CD4-positive, alpha-beta T cell treated with Interleukin-4 for 4 hours (primary cell): Measurements from ENCODE around the gene KCNT1.

ENCODE experiments used
- DNase-seq: peaks from one replicate; pipeline ENCODE4 v3.0.0-alpha.2; 2020

The KCNT1 gene

DNA sequence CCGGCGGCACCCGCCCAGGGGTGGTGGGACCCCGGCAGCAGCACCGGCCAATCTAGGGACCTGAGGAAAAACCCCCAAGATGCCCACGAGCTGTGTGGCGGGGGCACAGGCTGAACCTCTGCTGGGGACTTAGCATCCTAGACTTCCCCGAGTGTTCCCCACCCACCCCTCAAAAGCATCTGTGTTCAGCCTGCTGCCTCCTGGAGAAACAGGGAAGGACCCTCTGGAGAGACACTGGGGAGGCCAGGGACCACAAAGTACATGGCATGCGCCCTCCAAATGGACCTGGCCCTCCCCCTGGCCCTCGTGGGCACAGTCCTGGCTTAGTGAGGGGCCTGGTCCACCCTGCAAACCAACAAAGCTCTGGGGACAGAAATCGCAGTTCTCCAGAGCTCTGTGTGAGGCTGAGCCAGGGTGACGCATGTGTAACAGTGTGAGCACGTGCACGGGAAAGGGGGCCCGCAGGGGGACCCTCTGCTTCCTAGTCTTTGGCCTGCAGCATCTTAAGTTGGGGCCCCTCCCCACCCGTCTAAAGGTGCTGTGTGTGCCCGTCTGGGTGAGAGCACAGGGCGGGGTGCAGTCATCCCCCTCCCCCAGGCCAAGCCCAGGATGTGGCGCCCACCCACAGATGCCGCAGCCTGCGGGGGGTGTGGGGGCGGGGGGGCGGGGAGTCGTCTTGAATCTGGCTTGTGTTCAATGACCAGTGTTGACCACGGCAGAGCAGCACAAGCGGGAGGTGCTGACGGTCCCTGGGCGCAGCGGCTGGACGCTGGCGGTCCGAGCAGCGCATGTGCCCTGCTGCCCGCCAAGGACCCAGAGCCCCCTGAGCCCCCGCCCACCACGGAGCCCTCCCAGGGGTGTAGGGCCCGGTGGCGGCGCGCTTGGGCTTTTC is 672 bp upstream of the KCNT1 start:
- no peak for DNase-seq

DNA sequence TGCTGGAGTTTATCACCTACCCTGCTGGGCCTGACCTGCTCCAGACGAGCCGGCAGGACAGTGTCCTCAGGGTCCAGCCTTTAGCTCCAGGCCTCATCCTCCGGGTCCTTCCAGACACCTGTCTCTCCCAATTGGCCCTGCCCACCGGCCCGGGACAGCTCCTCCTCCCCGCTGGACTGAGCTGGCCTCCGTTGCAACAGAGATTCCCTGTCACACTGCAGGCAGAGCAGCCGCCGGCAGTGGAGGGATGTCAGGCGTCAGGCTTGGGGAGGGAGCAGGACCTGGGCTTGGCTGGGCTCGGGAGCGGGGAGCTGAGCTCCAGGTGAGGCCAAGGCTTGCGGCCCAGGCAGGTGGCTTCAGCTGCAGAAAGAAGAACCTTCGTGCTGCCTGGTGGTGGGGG is 1.7 kb downstream of the KCNT1 start:
- no peak for DNase-seq

DNA sequence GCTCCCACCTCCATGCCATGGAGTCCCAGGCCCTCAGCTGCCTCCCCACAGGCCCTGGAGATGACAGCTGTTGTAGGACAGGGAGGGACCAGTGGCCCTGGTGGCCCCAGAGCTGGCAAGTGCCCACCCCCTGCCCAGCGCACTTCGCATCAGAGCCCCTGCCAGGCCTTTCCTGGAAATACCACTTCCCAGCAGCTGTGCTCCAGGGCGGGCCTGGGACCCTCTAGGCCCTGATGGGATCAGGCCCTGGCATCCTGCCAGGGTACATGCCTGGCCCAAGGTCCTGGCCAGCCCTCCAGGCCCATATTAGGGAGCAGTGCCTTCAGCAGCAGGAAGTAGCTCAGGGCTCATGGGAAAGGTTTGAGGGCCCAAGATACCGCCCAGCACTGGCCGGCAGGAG is 2.5 kb downstream of the KCNT1 start:
- no peak for DNase-seq

DNA sequence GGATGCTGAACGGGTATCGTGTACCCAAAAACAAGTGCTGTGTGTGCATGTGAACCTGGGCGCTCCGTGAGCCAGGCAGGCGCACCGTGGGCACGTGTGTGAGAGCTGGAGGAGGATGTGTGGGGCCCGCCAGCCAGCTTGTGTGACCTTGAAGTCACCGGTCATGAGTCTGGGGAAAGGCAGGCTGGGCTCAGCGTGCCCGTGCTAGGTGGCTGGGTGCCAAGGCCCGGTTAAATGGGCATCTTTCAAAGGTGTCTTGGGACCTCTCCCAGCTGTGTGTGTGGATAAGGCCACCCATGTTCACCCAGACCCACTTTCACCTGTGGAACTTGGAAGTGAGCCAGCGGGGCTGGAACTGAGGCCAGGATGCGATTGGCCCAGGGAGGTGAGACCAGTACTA is 3.4 kb downstream of the KCNT1 start:
- no peak for DNase-seq

DNA sequence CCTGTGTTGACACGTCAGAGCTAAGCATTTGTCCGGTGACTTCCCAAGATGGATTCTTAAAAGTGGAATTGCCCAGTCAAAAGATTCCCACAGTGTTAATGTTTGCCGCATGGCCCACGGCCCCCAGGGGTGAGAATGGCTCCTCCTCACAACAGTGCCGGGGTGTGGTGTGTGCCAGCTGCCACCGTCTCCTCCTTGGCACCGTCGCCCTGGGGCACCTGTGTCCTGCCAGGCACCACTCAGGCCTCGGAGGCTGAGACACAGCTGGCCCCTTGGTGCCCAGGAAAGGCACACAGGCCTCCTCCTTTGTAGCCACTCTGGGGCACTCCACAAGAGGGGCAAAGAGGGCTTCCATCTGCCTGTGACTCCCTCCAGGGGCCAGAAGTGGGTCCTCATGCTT is 4.3 kb downstream of the KCNT1 start:
- DNase-seq, result no peak

DNA sequence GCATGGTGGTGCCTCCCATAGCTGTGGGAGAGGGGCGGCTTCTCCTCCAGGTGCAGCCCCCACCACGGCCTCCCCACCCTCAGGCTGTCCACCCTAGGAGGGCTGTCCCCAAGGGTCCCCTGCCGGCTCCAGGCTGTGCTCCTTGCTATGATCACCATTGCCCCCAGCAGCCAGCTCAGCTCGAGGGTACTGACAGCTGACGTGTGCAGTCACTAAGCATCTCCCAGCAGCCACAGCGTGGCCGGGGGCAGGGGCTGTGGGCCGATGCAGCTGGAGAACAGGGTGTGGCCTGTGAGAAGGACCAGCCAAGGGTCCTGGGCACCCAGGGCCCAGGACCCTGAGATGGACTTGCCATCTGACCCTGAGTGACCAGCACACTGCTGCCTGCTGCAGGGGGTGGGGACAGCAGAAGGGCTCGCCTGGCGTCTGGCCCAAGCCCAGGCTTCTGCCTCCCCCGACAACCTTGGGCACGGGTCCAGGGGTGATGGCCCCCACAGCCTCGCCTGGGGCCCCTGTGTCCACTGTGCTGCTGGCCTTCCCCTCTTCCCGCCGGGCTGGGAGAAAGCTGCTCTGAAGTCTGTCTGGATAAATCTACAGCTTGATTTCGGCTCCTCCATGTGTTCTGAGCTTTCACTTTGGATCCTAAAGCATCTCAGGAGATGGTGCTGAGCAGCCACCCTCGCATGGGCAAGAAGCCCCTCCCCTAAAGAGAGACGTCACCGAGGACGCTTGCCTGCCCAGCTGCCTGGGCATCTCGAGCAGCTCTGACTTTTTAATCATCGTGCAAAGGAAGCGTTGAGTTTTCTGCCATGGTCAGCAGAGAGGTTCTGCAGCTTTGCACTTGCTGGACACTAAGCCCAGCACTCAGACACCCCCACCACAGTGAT is 5.5 kb downstream of the KCNT1 start:
- no peak for DNase-seq

DNA sequence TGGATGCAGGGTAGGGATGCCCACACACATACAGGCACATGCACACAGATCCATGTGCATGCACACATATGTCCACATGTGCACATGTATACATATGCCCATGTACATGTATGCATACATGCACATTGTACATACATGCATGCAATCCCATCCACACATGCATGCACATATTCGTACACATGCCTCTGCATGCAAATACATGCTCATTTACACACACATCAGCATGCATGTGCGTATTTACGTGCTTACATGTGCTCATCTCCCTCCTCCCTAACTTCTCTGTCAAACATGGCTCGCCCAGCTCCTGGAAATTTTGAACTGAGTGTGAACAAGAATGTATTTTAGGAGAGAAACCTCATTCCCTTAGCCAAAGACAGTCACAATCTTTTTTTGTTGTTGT is 6.2 kb downstream of the KCNT1 start:
- DNase-seq, result no peak

DNA sequence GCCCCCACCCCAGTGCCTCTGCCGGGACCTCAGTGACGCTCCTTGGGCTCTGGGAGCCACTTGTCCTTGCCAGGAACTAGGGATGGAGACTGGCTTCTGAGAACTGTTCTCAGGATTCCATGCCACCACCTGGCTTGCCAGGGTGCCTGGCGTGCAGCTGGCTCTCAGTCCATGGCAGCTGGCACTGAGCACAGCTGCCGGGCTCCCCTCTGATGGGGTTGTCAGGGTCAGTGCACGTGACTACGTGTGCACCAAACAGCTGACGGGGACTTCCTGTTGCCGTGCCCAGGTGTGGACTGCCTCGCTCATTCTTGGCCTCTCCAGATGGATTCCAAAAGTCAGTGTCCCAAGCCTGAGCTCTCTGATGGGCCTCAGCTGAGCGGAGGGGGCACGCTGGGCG is 9.4 kb downstream of the KCNT1 start:
- DNase-seq, result no peak

DNA sequence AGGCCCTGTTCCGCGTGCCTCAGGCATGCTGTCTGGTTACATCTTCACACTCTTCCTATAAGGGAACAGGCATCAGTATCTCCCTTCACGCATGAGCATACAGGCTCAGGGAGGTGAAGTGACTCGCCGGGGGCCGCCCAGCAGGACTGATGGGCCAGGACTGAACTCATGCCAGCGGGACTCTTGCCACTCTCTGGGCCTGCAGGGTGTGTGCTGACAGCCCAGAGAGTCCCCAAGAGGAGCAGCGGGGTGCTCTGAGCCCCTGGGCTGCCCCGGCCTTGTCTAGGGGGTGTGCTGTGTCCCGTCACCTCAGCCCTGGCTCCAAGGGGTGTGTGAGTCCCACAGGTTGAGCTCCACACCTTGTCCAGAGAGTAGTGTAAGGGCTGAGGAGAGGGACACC is 9.9 kb downstream of the KCNT1 start:
- DNase-seq, result no peak

DNA sequence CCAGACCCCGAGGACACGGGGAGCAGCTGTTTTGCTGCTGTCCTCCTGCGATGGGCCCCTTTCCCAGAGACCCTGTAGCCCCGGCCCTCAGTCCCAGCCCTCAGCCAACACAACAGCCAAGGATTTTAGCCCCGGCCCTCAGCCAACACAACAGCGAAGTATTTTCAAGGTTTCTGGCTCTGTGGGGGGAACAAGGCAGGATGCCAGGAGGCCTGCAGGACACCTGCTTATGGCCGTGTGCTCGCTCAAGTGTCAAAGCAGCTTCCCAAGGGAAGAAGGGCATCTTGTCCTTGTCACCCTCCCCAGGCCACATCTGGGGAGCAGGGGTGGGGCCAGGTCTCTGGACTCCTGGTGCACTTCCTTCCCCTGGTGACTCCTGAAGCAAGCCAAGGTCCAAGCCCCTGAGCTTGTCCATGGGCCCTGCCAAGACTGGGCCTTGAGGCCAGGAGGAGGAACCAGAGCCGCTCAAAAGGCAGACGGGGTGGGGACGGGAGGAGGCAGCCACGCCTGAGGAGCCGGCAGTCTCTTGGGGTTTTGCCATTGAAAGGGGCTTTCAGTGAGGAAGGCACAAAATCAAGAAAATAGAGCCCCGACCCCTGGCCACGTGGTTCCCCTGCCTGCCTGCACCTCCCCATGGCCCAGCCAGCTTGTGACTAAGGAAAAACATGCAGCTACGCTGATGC is 10.8 kb downstream of the KCNT1 start:
- no peak for DNase-seq

DNA sequence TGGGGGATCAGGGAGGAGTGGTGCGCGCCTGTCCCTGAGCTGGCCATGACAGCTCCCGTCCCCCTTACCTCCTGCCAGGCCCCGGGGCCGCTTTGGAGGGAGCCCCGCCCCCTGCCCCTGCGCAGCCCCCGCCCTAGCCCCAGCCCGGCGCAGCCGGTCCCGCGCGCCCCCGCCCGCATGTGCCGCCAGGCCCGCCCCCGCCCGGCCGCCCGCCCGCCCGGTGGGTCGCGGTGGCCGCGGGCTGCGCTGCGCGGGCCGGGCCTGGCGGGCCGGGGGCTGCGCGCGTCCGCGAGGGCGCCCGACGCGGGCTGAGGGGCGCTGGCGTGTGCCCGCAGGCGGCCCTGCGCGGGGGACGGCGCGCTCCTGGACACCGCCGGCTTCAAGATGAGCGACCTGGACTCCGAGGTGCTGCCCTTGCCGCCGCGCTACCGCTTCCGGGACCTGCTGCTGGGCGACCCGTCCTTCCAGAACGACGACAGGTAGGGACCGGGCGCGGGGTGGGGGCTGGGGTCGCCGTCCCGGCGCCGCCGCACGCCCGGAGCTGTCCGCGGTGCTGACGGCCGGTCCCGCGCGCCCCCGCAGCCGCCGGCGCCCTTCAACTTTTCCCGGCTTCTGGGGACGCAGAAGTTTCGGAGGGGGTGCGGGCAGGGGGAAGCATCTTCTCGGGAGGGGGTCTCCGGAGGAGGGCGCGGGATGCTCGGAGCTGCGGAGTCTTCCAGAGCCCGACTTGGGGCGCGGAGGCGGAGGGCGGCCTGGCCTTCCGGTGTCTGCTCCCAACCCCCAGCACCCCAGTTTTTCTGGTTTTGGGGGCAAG is 12.5 kb downstream of the KCNT1 start:
- DNase-seq, result no peak

DNA sequence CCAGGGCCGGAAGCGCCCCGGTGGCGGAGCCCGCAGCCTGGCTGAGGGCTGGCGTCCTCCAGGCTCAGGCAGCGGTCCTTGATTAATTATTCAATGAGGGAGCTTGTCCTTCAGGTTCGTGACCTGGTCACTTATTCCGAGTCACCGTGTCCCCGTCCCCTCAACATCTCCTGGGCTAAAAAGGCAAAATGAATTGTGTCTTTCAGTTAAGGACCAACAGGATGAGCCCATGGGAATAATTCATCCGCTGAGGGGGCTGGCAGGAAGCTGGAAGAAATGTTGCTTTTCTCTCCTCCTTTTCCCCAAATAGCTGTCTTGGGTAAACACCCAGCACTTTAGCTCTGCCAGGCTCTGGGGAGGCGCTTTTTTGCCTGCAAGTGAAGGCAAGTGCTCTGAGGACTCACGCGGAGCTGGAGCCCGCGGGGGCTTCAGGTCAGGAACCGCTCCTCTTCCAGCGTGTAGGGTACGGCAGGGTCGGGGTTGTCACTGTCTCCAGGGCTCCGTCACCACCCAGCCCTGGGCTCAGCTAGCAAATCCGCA is 13.1 kb downstream of the KCNT1 start:
- no peak for DNase-seq

DNA sequence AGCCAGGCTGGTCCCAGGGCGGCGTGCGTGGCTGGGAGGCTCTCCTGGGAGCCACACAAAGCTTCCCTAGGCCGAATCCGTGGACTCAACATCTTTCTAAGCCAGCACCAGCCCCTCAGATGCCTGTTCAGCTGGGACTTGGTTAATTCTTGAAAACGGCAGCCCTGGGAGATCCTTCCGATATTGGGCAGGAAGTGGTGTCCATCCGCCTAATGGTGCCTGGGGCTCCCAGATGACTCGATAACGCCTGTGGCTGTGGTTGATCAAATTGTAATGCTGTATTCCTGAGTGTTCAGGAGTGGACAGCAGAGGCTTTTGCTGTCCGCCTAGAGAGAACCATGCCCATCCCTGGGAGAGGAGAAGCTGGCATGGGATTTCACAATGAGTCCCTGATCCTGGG is 14.1 kb downstream of the KCNT1 start:
- DNase-seq, result no peak

DNA sequence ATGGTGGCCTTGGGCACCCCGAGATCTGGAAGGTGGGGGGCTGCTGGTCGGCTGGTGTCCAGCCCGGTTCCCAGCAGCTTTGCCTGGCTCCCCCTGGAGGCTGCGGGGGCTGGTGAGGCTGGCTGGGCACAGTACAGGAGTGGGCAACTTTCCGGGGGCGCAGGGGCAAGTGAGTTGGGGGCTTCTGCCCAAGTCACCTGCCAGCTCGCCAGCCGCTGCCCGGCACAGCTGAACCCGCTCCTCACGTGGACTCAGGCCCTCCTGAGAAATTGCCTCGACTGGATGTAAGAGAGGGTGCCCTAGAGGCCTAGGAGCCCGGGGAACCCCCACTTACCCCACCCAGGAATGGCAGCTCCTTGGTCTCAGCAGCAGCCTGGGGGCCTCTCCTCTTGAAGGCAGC is 15.4 kb downstream of the KCNT1 start:
- no peak for DNase-seq

DNA sequence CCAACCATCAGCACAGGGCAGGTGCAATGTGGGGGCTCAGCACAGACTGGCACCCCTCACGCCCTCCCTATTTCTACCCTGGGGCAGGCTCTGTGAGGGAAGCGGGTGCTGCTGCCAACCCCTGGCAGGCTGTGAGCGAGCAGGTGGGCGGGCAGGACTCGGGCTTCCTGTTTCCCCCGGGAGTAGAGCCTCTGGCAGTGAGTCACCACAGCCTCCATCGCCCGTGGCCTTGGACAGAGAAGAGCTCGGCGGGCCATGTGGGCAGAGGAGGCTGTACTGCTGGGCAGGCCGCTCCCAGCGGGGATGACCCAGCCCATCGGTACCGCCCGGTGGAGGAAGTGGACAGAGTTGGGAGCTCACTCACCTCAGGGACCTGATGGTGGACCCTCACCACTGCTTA is 16.6 kb downstream of the KCNT1 start:
- no peak for DNase-seq

DNA sequence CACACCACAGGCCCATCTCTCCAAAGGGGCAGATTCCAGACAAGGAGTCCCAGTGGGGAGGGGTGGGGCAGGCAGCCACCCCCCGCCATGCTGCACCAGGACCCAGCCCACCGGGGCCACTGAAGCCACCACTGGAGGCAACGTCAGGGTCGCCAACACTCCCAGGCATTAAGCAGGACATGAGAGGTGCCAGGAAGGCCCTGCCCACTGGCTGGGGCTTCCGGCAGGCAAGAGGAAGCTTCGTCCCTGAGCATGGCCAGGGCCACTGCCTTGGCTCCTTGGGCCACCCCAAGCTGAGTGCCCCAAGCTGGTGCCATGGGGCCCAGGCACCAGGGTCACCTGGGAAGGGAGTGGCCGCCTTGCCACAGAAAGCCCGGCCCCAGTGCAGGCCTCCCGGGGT is 17.5 kb downstream of the KCNT1 start:
- DNase-seq, result no peak

DNA sequence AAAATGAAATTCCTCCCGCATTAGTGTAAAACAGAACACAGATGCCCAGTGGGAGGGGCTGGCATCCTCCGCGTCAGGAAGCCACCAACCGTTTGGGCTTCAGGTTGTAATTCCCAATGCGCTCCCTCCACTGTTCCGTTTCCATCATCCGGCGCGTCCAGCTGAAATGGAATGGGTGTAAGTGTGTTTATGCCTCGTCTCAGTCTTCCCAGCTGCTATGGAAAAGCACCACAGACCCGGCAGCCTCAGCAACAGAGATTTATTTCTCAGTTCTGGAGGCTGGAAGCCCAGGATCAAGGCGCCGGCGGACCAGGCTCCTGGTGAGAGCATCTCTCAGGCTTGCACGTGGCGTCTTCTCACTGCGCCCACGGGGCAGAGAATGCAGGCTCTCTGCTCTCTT is 20.4 kb downstream of the KCNT1 start:
- no peak for DNase-seq

DNA sequence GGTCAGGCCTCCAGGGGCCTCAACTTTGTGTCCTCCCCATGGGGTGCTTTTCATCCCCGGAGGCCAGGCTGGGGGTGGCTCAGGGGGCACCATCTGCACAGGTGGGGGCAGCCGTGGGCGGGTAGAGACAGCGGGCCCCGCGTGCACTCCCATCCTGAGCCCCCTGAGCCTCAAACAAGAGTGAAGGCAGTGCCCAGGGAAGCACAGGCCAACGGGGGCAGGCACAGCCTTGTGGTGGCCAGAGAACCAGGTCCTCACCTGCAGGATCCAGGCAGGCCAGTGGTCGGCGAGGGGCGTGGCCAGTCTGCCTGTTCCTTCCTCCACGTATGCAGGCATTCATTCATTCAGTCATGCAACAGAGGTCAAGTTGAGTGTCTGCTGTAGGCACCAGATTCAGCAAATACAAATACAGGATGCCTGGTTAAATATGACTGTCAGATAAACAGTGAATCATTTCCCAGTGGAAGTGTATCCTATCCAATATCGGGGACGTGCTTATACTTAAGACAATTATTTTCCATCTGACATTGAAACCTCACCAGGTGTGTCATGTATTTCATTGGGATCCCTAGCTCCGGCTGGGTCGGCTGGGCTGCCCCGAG is 22.3 kb downstream of the KCNT1 start:
- no peak for DNase-seq

DNA sequence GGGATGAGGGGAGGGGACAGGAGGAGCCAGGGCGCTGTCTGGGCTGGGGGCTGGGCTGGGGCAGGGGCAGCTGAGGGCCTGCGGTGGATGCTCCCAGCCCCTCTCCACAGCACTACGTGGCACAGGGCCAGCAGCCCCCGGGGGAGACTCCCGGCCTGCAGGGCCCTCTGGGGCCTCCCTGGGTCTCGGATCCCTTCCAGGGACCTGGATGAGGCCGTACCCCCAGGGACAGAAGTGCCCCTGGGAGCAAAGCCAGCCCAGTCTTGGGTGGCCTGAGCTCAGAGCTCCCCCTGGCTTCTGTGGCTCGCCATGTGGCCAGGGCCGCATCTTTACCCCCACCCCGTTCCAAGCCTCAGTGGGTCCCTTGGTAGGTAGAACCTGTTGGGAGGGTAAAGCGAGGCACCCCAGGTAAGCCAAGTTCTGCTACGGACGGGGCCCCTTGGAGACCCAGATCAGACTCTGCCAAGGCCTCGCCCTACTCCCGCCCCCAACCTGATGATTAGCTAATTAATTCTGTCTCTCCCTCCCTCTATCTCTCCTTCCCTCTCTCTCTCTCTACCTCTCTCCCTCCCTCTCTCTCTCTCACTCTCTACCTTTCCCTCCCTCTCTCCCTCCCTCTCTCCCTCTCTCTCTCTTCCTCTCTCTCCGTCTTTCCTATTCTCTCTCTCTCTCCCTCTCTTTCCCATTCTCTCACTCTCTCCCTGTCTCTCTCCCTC is 24.3 kb downstream of the KCNT1 start:
- DNase-seq, result no peak

DNA sequence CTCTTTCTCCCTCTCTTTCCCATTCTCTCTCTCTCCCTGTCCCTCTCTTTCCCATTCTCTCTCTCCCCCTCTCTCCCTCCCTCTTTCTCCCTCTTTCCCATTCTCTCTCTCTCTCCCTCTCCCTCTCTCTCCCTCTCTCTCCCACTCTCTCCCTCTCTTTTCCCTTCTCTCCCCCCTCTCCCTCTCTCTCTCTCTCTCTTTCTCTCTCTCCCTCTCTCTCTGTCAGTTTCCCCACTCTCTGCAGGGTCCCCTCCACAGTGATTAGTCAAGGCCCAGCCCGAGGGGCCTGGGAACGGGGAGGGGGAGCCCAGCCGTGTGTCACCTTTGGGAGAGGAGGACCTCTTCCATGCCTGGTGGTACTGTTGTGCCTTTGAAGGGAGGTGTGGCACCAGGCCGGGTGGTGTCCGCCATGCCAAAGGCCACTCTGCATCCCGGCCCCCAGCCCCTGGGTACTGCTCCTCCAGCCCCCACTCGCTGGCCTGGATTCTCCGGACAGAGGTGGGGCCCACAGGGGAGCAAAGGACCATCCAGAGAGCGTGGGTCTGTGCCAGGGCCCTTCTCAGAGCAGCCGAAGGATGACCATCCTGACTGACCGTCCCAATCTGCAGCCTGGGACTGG is 25.4 kb downstream of the KCNT1 start:
- DNase-seq, result no peak
